NCI-H345 (cell line): Measurements from ENCODE around the gene SSB.
"Not testable (repeated sequence)": the region's sequence is repeated elsewhere in the genome, so short reads cannot be mapped to it uniquely, and the experiment has no call there.

ENCODE experiments used
- DNase-seq: peaks from one replicate; lab custom pipeline; 2025; lab: John Stamatoyannopoulos, UW

The SSB gene

GRCh38 chr2:169781249-169782013 is 17.2 kb upstream of the SSB start:
- no peak for DNase-seq

GRCh38 chr2:169782513-169782912 is 16.2 kb upstream of the SSB start:
- no peak for DNase-seq

DNA sequence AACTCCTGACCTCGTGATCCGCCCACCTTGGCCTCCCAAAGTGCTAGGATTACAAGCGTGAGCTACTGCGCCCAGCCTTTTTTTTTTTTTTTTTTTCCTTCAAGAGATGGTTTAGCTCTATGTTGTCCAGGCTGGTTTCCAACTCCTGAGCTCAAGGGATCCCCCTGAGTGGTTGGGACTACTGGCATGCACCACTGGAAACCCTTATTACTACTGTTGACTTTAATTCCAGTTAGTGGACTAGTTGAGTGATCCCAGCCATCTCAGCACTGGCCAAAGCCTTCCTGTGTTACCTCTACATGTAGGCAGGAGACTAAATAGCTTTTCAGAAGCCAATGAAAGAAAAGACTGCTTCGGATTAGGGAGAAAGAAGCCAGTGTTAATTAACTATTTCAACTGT is 8.1 kb upstream of the SSB start:
- no peak for DNase-seq

DNA sequence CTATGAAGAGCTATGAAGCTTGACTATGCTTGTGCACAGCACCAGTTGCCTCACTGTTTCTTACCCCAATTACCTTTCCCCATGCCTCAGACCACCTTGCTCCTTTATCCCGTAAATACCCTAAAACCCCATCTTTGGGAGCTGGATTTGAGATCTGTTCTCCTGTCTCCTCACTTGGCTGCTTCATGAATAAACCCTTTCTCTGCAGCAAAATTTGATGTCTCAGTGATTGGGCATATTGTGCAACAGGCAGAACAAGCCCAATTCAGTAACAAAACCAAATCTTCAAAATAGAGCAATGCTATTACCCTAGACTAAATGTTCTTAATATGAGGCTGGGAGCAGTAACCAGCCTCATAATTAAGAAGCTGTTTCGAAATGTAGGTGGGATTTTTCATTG is 3.5 kb upstream of the SSB start:
- DNase-seq = no peak

- DNase-seq = no peak
Observed at GRCh38 chr2:169796441-169796840, 2.2 kb upstream of the SSB start.

GRCh38 chr2:169797601-169798000 is 1.1 kb upstream of the SSB start:
- no peak for DNase-seq

- DNase-seq = no peak
Observed at GRCh38 chr2:169798397-169798717, 314 bp upstream of the SSB start.

DNA sequence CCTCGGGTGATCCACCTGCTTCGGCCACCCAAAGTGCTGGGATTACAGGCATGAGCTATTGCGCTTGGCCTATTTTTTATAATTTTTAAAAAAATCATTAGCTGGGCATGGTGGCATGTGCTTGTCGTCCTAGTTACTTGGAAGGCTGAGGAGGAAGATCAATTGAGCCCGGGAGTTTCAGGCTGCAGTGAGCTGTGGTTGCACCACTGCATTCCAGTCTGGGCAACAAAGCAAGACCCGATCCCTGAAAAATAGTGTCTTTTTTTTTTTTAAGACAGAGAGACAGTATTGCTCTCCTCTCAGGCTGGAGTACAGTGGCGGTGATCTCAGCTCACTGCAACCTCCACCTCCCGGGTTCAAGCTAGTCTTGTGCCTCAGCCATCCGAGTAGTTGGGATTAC is 4.8 kb downstream of the SSB start:
- DNase-seq = no peak

DNA sequence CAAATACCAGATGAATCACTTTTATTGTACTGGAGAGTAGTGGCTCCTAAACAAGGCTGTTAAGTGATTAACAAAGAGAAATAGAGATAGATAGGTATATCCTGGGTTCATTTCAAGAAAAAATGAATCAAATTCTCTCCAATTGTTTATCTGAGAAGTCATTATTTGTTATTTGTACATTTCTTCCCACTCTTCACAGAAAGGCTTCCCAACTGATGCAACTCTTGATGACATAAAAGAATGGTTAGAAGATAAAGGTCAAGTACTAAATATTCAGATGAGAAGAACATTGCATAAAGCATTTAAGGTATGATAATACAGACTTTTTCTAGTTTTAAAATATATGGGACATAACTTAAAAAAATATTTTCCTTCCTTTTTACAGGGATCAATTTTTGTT is 7.9 kb downstream of the SSB start:
- no peak for DNase-seq

DNA sequence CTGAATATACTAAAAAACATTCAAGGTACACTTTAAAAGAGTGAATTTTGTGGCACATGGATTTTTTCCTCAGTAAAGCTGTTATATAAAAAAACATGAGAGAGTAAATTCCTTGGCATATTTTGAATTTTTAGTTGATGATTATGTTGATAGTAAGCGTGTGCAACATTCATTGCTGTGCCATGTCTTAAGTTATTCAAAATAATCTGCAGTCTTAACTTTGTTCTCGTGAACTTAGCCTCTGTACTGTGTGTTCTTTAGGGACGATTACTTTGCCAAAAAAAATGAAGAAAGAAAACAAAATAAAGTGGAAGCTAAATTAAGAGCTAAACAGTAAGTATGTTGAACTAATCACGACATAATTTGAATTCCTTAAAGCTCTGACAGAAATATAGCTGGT is 9.6 kb downstream of the SSB start:
- DNase-seq = no peak

DNA sequence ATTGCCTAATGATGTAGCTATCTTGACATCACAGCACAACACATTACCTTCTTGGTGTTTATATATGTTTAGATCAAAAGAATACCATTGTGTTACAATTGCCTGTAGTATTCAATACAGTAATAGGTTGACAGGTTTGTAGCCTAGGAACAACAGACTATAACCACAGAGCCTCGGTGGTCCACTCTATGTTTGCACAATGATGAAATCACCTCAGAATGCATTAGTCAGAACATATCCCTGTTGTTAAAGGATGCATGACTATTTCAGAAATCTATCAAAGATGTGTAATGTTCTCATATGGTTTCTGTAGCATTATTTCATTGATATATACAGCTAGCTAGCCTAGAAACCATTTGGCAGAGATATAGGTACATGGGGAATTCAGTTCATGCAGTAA is 17.2 kb downstream of the SSB start:
- DNase-seq = no peak

GRCh38 chr2:169816961-169817360 is 18.3 kb downstream of the SSB start:
- not testable (repeated sequence) for DNase-seq

- DNase-seq = not testable (repeated sequence)
Observed at GRCh38 chr2:169817369-169817768, 18.7 kb downstream of the SSB start.

DNA sequence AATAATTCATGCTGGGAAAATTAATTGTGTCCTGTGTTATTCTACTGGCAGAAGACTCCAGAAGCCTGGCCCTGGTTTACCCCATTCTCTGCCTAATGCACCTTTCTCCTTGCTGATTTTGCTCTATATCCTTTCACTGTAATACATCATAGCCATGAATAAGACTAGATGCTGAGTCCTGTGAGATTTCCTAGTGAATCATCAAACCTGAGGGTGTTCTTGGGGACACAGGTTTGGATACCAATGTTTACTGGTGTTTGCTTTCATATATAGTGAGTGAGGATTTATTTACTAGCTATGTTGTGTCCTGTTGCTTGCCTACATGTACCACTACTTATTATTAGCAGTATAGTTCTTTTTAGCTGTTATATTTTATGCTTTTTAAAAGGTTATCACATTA is 19.6 kb downstream of the SSB start:
- no peak for DNase-seq

- no peak for DNase-seq
Observed at GRCh38 chr2:169819106-169819505, 20.4 kb downstream of the SSB start.

DNA sequence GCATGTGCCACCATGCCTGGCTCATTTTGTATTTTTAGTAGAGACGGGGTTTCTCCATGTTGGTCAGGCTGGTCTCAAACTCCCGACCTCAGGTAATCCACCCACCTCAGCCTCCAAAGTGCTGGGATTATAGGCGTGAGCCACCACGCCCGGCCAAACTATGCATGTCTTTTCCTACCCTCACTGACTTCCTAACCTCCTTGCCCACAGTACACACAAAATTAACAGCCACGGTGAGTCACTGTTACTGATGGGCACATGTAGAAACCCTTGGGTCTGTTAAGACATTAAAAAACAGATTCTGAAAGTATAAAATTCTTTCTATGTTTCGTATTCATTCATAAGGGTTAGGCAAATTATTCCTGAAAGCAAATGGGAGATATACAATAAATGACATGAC is 21.4 kb downstream of the SSB start:
- DNase-seq = not testable (repeated sequence)

GRCh38 chr2:169822036-169822435 is 23.4 kb downstream of the SSB start:
- no peak for DNase-seq

DNA sequence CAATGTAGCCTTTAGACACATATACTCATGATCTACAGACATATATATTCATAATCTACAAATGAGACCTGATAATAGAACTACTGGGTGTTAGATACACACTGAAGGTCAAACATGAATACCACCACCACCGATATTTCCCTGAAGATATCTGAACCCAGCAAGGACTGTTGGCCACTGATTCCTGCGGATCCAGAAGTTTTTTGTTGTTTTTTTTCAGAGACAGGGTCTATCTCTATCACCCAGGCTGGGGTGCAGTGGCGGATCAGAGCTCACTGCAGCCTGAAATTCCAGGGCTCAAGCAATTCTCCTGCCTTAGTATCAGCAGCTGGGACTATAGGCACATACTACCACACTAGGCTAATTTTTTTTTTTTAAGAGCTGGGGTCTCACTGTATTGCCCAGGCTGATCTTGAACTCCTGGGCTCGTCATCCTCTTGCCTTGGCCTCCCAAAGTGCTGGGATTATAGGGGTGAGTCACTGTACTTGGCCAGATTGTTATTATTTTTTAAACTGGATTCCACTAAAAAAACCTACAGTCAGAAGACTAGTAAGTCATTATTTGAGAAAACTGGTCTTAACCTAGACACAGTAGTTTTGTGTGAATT is 24.2 kb downstream of the SSB start:
- DNase-seq = no peak

- no peak for DNase-seq
Observed at GRCh38 chr2:169823996-169824372, 25.3 kb downstream of the SSB start.

DNA sequence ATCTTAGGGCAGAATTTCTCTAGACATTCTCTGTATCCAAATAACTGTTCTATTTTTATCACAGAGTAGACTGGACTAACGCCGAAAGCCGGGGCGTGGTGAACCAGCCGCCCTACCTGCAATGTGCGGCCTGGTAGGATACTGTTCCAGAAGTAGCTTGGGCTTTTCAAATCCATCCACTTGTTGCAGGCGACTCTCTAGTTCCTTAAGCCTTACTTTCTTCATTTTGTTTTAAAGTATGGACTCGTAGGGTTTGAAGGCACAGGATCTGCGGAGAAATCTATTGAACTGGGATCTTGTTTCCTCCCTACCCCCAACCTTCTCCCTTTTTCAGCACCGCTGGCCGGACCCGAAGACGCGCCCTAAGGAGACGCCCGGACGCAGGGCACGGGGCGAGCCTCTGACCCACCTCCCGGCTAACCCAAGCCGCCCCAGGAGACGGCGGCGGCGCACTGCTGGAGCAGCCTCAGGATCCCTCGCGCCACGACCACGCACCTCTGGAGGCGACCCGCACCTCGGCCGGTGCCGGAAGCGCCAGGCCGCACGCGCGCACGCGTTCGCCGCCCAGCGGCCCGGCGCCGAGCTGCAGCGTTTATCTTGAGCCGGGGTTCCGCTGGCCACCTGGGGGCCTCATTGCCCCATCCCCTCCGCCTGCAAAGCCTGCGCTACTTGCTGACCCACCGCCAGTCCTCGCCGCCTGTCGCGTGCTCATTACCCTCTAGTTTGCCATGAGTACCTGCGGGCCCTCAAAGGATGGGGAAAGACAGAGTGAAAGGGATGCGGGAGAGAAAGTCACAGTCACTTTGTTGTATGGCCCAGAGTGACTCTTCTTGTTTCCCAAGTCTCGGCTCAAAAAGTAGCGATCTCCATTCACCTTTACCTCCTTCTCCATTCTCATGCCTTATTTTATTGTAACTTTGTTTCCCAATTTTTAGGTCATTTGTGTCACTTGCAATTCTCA is 26.0 kb downstream of the SSB start, which contains the start of gene METTL5:
Gene METTL5, minus strand, starts transcription at position 533 of the 961 bp plus-strand sequence. Its CDS starts 308 bp downstream, at position 225.
- peak; percentile 88 for DNase-seq

GRCh38 chr2:169827272-169828140 is 28.8 kb downstream of the SSB start, which contains the start of gene UBR3:
TSS of gene UBR3 (plus strand) at chr2:169827454. CDS start at chr2:169827508, 54 bp downstream.
- DNase-seq = peak; percentile 93
